ENCODE measurements around the gene ATP5MK. TPM values are rescaled to one million over a fixed set of nuclear protein-coding genes. Genes with fewer than 3 reads are reported as not detected.
"Not testable (repeated sequence)": the region's sequence is repeated elsewhere in the genome, so short reads cannot be mapped to it uniquely, and the experiment has no call there.

ATP5MK gene
- 502 and 681 TPM in 2 replicates for total RNA-seq (2014; rRNA removed; shearing (Covaris generic))

DNA sequence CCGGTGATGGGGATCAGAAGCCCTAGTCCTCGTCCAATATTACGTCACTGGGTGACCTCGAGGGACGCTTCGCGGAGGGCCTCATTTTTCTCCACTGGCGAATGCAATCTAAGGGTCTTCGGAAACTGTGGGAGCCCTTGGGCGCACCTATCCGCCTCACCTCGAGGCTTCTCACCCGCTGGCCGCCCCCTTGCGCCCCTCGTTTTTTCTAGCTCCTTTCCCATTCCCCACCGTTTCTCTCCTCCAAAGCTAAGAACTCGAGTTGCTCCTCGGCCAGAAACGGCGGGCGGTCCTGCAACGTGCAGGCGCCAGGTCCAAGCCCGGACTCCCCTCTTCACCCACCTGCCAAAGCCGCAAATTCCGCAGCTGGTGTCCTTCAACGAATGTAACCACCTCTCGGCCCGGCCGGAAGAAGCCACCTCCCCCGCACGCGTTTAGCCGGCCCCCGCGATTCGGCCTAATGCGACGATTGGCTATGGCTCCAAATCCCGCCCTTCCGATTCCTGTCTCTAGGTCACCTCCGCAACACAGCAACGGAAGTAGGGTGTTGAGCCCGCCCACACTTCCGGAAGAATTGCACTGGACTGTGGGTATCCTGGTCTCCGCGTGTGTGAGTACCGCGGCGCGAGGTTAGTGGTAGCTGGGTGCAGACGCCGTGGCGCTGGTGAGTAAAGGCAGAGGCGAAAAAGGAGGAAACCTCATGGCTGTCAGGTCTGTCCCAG, at the start of gene ATP5MK, which contains the start of gene PDCD11:
Gene ATP5MK (minus strand): TSS at position 409 of the 722 bp plus-strand sequence. CDS start 4,018 bp downstream, outside the sequence.
Gene PDCD11 (plus strand): TSS at position 560 of the 722 bp plus-strand sequence. CDS start 1,801 bp downstream, outside the sequence.
- peak; percentile 98 for DNase-seq (ENCODE audit: low spot score)

DNA sequence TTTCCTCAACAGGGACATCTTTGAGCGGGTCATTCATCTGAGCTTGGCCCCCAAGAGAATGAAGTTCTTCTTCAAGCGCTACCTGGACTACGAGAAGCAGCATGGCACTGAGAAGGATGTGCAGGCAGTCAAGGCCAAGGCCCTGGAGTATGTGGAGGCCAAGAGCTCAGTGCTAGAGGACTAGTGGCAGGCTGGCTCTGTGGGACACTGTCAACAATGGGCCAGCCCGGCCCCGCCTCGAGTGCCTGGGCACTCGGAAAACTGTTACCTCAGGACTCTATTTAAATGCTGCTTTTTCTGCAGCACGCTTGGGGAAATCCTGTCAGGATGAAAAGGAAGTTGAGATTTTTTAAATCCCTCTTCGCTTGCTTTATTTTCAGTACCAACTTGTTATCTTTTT, 49.1 kb upstream of the ATP5MK start:
- DNase-seq (ENCODE audit: low spot score): no peak

DNA sequence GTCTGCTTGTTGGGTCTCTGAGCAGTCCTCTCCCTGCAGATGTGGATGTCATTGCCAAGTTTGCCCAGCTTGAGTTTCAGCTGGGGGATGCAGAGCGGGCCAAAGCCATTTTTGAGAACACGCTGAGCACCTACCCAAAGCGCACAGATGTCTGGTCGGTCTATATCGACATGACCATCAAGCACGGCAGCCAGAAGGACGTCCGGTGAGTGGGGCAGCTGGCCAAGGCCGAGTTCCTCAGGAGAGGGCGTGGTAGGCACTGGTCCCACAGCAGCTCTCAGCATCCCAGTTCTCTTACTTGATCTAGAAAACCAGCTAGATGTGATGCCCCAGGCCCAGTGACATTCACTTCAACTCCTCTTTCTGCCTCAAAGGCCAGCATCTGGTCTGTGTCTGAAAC, 48.2 kb upstream of the ATP5MK start:
- no peak for DNase-seq (ENCODE audit: low spot score)

GRCh38 chr10:103443475-103444185, 47.4 kb upstream of the ATP5MK start:
- no peak for DNase-seq (ENCODE audit: low spot score)

GRCh38 chr10:103442031-103442461, 45.8 kb upstream of the ATP5MK start:
- no peak for DNase-seq (ENCODE audit: low spot score)

- DNase-seq (ENCODE audit: low spot score): no peak
These were observed 45.3 kb upstream of the ATP5MK start for GRCh38 chr10:103441611-103442010.

DNA sequence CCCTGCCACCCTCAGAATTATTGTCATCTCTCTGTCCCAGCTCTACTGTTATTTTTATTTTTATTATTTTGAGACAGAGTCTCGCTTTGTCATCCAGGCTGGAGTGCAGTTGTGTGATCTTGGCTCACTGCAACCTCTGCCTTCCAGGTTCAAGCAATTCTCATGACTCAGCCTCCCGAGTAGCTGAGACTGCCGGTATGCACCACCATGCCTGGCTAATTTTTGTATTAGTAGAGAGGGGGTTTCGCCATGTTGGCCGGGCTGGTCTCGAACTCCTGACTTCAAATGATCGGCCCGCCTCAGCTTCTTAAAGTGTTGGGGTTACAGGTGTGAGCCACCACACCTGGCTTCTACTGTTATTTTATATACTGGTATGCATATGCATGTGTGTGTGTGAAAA, 44.9 kb upstream of the ATP5MK start:
- no peak for DNase-seq (ENCODE audit: low spot score)

- DNase-seq (ENCODE audit: low spot score): no peak
These were observed 44.1 kb upstream of the ATP5MK start for GRCh38 chr10:103440416-103440815.

DNA sequence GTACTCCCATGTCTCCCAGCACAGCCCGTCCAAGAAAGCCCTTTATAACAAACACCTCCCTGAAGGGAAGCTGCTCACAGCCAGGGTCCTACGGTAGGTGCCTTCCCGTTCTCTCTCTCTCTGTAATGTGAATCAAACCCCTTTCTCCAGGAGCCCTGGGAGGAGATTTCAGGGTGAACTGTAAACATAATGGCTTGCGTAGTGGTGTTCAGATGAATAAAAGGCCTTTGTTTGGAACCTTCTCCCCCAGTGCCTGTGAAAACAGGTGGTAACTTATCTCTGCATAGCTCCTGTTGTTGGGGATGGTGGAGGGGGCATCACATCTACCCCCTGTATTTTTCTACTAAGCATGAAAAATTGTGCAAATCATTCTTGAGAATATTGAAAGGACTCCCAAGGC, 43.5 kb upstream of the ATP5MK start:
- no peak for DNase-seq (ENCODE audit: low spot score)

DNA sequence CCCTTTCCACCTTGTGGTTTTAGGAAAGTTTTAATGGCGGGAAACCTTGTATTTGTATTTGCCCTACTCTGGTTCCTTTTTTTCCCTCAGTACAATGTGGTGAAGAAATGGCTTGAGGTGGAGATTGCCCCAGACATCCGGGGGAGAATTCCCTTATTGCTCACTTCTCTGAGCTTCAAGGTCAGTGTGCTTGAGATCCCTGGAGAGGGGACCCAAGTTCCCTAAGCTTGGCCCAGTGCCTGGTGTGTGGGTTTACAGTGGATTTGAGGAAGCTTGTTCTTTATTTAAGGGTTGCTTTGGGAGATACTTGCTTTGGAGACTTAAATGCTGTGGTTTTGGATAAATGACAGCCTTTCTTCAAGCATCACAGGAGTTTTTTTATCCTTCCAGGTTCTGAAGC, 37.6 kb upstream of the ATP5MK start:
- no peak for DNase-seq (ENCODE audit: low spot score)

GRCh38 chr10:103431902-103432301, 35.6 kb upstream of the ATP5MK start:
- no peak for DNase-seq (ENCODE audit: low spot score)

- no peak for DNase-seq (ENCODE audit: low spot score)
These were observed 33.4 kb upstream of the ATP5MK start for GRCh38 chr10:103429647-103430046.

- DNase-seq (ENCODE audit: low spot score): no peak
These were observed 32.8 kb upstream of the ATP5MK start for GRCh38 chr10:103428989-103429643.

- no peak for DNase-seq (ENCODE audit: low spot score)
These were observed 31.6 kb upstream of the ATP5MK start for GRCh38 chr10:103427866-103428265.

DNA sequence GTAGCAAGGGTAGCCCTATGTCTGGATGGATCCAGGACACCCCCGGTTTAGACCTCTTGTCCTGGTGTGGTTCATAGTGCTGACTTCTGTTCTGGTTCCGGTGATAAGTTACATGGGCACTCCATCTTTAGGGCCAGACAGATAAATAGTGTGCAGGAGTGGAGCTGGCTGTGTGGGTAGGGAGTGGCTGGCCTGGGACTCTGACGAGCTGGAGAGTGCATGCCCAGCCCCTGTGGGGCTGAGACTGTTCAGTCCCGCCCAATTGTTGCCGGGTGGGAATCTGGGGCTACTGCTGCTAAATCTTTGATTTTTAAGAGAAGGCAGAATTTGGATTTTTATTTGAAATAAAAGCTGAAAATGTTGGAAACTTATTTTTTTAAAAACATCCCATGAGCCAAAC, 27.5 kb upstream of the ATP5MK start:
- no peak for DNase-seq (ENCODE audit: low spot score)

DNA sequence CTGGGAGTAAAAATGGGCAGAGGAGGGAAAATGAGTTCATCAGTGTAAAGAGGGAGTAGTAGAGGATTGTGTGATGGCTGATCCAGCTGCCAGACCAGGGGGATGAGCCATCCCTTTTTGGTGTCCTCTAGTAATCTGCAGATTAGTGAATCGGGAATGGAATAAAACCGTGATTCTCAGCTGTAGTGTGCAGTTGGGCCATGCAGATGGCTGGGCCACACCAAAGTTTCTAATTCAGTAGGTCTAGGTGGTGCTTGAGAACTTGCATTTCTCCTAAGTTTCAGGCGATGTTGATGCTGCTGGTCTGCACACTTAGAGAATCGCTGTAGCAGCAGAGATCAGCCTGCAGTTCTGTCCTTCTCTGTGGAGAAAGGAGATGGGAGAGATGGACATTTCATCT, 22.8 kb upstream of the ATP5MK start:
- no peak for DNase-seq (ENCODE audit: low spot score)

GRCh38 chr10:103417601-103418000, 21.3 kb upstream of the ATP5MK start:
- DNase-seq (ENCODE audit: low spot score): no peak

GRCh38 chr10:103417148-103417469, 20.8 kb upstream of the ATP5MK start:
- not testable (repeated sequence) for DNase-seq (ENCODE audit: low spot score)

DNA sequence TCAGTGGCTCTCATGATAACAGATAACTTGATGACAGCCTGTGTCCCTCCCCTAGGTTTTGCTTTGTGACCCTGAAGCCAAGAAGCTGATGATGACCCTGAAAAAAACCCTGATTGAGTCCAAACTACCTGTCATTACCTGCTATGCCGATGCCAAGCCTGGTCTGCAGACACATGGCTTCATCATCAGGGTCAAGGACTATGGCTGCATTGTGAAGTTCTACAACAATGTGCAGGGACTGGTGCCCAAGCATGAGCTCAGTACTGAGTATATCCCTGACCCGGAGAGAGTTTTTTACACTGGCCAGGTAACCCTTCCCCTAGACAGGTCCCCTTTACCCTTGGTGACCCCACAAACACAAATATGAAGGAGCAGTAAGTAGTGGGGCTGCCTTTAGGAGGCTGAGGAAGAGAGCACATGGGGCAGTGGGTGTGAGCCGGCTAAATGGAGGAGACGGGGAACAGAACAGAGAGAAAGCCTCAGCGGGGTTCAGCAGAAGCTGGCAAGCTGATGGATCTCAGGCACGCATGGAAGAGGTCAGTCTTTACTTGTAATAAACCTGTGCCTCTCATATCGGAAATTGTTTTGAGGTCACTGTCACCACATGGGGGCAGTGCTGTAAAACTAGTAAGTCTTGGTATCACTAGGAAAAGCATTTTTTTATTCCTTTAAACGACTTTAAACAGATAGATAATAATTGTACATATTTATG, 20.3 kb upstream of the ATP5MK start:
- DNase-seq (ENCODE audit: low spot score): peak; percentile 33

DNA sequence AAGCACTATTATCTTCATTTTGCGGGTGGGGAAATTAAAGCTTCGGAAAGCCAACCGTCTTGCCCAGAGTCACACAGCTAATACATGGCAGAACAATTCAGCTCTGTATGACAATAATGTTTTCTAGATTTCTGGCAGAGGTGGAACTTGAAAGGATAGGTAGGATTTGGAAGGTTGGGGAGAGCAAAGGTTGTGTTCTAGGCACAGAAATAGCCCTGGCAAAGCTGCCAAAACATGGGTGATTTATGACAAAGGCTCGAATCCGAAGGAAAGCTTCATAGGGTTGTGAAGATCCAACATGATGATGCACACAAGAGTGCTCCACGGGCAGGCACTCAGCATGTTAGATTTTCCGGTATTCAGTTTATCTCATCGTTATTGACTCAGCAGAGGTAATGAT, 19.3 kb upstream of the ATP5MK start:
- DNase-seq (ENCODE audit: low spot score): no peak

GRCh38 chr10:103413564-103413963, 17.3 kb upstream of the ATP5MK start:
- DNase-seq (ENCODE audit: low spot score): no peak

DNA sequence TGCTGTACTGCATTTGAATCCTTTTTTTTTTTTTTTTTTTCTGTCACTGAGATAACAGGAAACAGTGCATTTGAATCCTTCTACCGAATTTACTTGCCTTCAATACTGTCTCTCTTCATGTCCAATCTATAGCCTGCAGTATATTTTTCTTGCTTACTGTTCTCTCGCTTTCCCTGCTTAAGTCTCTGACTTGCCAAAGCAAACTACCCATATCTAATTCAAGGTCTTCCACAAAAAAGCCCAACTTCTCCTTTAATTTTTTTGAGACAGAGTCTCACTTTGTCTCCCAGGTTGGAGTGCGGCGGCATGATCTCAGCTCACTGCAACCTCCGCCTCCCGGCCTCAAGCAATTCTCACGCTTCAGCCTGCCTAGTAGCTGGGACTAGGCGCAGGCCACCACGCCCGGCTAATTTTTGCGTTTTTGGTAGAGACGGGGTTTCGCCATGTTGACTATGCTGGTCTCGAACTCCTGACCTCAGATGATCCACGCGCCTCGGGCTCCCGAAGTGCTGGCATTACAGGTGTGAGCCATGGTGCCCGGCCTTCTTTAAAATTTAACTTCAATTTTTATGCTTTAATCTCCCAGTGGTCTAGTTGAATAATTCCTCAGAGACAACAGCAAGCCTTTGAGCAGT, 1.0 kb upstream of the ATP5MK start:
- DNase-seq (ENCODE audit: low spot score): no peak
